ENCODE data around the gene ASCL2. TPM values are rescaled to one million over a fixed set of nuclear protein-coding genes. Genes with fewer than 3 reads are reported as not detected.

ASCL2 gene
- total RNA-seq, 2 experiments from 2014 or later: 2.7 to 3.4 TPM

DNA sequence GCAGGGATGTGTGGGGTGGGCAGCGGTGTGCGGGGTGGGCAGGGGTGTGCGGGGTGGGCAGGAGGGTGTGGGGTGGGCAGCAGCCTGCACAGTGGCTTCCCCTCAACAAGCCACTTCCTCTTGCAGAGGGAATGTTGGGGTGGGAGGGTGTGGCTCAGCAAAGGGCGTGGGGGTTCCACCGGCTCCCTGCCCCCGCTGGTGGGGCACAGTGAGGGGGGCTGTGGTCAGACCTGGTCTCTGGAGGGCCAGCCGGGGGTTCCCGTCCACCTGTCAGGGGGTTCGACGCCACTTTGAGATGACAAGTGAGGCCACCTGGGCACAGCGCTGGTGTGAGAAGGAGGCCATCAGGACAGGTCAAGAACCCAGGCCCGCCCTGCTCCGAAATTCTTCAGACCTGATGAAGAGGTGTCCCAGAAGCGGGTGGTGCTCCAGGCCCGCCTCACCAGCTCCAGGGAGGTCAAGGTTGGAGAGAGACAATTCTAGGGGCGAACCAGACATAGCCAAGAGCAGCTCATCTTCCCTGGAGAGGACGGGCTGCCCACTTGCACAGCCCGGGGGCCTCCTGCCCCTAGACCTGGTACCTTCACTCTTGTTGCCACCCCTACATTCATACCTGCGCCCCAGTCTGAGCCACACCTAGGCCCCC lies 30.0 kb upstream of the ASCL2 start:
- no peaks in the 10 kb centered on the region for H3K27me3 Mint-ChIP-seq
- intact Hi-C loops (cut with micrococcal nuclease): loop anchor here (10.0 kb wide), 1 partner anchor 594 kb away; no protein-coding TSS in a partner anchor
- peaks cover 61% of the 10 kb centered on the region for H3K4me1 Mint-ChIP-seq (ENCODE audit: low read depth)
- H3K9me3 Mint-ChIP-seq: no peaks in the 10 kb centered on the region
- ATAC-seq: no peak
- H3K36me3 Mint-ChIP-seq (ENCODE audit: low read depth): no peaks in the 10 kb centered on the region
- peak; percentile 52 for DNase-seq
- peak overlapping the region; percentile 88 for H3K27ac Mint-ChIP-seq
- TF ChIP-seq, protein P1, sequence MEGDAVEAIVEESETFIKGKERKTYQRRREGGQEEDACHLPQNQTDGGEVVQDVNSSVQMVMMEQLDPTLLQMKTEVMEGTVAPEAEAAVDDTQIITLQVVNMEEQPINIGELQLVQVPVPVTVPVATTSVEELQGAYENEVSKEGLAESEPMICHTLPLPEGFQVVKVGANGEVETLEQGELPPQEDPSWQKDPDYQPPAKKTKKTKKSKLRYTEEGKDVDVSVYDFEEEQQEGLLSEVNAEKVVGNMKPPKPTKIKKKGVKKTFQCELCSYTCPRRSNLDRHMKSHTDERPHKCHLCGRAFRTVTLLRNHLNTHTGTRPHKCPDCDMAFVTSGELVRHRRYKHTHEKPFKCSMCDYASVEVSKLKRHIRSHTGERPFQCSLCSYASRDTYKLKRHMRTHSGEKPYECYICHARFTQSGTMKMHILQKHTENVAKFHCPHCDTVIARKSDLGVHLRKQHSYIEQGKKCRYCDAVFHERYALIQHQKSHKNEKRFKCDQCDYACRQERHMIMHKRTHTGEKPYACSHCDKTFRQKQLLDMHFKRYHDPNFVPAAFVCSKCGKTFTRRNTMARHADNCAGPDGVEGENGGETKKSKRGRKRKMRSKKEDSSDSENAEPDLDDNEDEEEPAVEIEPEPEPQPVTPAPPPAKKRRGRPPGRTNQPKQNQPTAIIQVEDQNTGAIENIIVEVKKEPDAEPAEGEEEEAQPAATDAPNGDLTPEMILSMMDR (IDR thresholded peaks at IDR 0.05): no peak
- peak overlapping the region; percentile 78 for H3K4me3 Mint-ChIP-seq
- ChIA-PET POLR2A (no interaction called here), CTCF (interaction anchor here (1.0 to 13.9 kb wide), 7 partner anchors 19 to 122 kb away, joined by 3 to 381 read pairs (median 25); partner anchors contain the start of gene TSSC4)

DNA sequence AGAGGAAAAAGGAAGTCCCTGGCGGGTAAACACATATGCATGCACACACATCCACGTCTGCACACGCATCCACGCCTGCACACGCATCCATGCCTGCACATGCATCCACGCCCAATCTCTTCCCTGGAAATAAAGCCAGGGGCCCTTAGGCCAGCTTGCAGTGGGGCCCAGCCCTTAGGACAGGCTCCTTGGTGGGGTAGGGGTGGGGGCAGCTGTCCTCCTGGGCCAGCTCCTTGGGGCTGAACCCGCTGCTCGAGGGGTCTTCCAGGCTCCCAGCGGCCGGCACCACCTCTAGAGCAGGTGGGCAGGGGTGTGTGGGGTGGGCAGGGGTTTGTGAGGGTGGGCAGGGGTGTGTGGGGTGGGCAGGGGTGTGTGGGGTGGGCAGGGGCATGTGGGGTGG lies 29.4 kb upstream of the ASCL2 start:
- intact Hi-C loops (cut with micrococcal nuclease): loop anchor here (2.0 to 10.0 kb wide), 2 partner anchors 103 to 595 kb away; no protein-coding TSS in a partner anchor
- H3K4me3 Mint-ChIP-seq: peak overlapping the region; percentile 35
- H3K4me1 Mint-ChIP-seq (ENCODE audit: low read depth): peaks cover 58% of the 10 kb centered on the region
- peak overlapping the region; percentile 57 for H3K27ac Mint-ChIP-seq
- H3K9me3 Mint-ChIP-seq: no peaks in the 10 kb centered on the region
- no peaks in the 10 kb centered on the region for H3K36me3 Mint-ChIP-seq (ENCODE audit: low read depth)
- no peak for ATAC-seq
- TF ChIP-seq, protein P1 (IDR thresholded peaks at IDR 0.05): no peak
- POLR2A ChIA-PET: interaction anchor here (0.9 to 1.2 kb wide), 2 partner anchors 101 to 107 kb away, joined by 3 to 4 read pairs; partner anchors contain the start of gene TSSC4
- CTCF ChIA-PET: interaction anchor here (0.6 to 13.9 kb wide), 17 partner anchors 10 to 586 kb away, joined by 3 to 381 read pairs (median 3); partner anchors contain the start of genes CD81 and TSSC4
- no peaks in the 10 kb centered on the region for H3K27me3 Mint-ChIP-seq
- no peak for DNase-seq

DNA sequence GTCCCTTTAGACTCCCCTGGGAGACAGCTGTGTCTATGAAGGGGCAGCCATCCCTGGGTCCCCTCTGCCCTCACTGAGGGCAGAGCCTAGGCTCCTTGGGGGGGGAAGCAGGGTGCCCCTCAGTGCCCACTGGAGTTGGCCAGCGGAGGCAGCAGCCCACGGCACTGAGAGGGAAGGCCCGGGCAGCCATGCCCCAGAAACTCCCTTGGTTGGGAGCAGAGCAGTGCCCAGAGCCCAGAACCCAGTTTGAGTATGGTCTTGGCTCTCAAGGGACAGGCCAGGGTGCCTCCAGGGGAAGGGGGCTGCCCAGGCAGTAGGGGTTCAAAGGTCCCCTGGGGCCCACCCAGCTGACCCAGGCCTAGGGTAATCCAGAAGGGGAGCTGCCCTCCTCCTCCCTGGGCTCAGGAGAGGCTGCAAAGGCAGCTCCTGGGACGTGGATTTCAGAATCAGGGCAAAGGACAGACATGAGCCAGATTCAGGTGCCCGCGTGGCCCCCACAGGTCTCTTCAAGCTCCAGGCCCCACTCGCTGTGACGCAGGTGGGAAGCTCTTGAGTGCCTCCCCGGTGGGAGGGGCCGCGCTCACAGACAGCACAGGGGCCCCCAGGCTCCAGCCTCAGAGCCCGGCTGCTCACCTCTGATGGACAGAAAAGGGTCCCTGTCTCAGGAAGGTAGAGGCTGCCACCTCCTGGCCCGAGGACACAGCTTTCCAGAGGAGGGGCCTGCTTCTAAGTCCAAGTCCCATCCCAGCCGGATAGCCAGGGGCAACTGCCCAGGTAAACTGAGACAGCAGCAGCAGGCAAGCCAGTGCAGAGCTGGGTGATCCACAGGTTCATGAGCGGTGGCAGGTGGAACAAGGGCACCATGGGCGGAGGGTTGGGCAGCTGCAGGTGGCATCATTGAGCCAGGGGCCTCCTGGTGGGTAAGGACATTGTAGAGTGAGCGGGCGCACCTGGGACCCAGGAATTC lies 28.7 kb upstream of the ASCL2 start:
- Mint-ChIP-seq H3K27me3 (no peaks in the 10 kb centered on the region), H3K36me3 (ENCODE audit: low read depth) (no peaks in the 10 kb centered on the region), H3K4me1 (ENCODE audit: low read depth) (peaks cover 56% of the 10 kb centered on the region), H3K4me3 (peak overlapping the region; percentile 35), H3K27ac (peak overlapping the region; percentile 57), H3K9me3 (no peaks in the 10 kb centered on the region)
- peak; percentile 74 for DNase-seq
- TF ChIP-seq, protein P1 (IDR thresholded peaks at IDR 0.05): peak; percentile 59
- ChIA-PET POLR2A (interaction anchor here (0.9 to 1.2 kb wide), 2 partner anchors 101 to 106 kb away, joined by 3 to 4 read pairs; partner anchors contain the start of gene TSSC4), CTCF (interaction anchor here (0.6 to 13.9 kb wide), 20 partner anchors 11 to 587 kb away, joined by 3 to 381 read pairs (median 3); partner anchors contain the start of gene CD81)
- intact Hi-C loops (cut with micrococcal nuclease): loop anchor here (2.0 kb wide), 1 partner anchor 102 kb away; no protein-coding TSS in a partner anchor
- ATAC-seq: peak; percentile 27

DNA sequence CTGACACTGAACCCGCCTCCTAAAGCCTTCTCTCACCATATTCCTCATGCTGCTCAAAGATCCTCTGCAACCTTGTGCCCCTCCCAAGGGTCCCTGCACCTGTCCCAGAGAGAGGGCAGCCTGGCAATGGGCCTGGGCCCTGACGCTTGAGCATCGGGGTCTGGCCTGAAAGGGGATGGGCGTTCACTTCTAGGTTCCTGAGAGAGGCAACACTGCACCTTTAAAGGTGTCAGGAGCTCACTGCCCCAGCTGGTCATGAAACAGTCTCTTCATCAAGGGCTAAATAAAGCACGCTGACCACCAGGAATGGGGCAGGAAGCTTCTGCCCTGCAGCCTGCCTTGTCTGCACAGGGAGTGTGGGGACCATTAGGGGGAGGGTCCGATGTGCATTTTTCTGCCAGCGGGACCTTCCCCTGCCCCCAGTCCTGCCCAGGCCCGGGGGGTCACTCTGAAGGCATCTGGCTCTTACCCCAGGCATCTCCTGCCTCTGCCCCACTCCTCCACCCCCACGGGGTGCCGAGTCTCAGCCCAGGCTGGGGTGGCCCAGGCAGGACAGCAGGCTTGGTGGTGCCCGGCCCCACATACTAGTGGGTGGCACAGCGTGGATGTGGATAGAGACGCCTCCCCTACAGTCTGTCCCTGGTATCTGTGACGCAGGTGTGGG lies 27.9 kb upstream of the ASCL2 start:
- ATAC-seq: no peak
- Mint-ChIP-seq H3K9me3 (no peaks in the 10 kb centered on the region), H3K27ac (no peak overlapping the region), H3K4me1 (ENCODE audit: low read depth) (peaks cover 53% of the 10 kb centered on the region), H3K4me3 (no peak overlapping the region), H3K36me3 (ENCODE audit: low read depth) (no peaks in the 10 kb centered on the region), H3K27me3 (no peaks in the 10 kb centered on the region)
- ChIA-PET POLR2A (interaction anchor here (1.2 kb wide), 1 partner anchor 105 kb away, joined by 4 read pairs; no protein-coding TSS in a partner anchor), CTCF (interaction anchor here (0.7 to 13.9 kb wide), 14 partner anchors 12 to 260 kb away, joined by 3 to 381 read pairs (median 5); no protein-coding TSS in a partner anchor)
- DNase-seq: no peak
- intact Hi-C loops (cut with micrococcal nuclease): loop anchor here (2.0 kb wide), 1 partner anchor 101 kb away; no protein-coding TSS in a partner anchor
- TF ChIP-seq, protein P1 (IDR thresholded peaks at IDR 0.05): no peak

Data from activated CD8-positive, alpha-beta T cell treated with anti-CD3 and anti-CD28 coated beads for 36 hours (primary cell).